Measurements from ENCODE around the gene MAN1C1.

DNA sequence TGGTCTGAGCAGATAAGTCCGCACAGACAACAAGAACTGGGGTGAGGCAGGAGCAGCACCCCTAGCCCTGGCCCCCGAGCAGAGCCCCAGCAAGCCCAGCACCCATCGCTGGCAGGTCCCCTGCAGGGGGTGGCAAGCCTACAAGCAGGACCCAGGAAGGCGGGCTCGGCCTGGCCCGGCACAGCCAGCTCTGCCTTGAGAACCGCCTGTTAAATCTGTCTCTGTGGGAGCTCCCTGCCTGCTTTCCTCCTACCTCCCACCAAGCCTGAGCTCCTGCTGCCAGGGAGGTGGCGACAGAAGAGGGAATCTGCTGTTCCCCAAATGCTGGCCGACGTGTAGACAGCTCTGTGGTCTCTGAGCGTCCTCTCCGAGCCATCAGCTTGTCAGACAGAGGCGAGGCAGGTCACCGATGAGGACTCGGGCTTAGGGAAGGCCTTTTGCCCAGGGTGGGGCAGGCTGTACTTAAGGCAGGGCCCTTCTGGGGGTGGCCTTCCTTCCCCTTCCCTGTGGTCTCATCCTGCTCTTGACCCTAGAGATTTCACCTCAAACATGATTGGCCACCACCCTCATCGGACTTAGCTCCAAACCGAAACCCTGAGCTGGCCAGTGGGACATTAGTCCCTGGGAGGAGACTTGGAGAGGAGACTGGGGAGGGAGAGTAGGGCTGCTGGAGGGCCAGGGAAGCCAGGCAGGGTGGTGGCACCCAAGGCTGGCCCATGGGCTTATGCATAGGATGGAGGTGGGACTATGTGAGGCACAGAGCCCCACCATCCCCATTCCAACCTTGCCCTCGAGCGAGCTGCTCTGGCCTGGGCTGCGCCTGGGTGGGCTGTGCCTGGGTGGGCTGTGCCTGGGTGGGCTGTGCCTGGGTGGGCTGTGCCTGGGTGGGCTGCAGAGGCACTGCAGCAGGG, 191.1 kb downstream of the MAN1C1 start:
- TF ChIP-seq POLR2AphosphoS5 (IDR thresholded peaks at IDR 0.05; ENCODE audit: low read depth, low read length) (no peak), TAF1 (IDR thresholded peaks at IDR 0.05; ENCODE audit: borderline replicate concordance, low read depth, low read length) (no peak)

Measured in GM12892 (cell line).